Large intestine (tissue), 3 donors: Measurements from ENCODE around the gene POLE4. TPM values are rescaled to one million over a fixed set of nuclear protein-coding genes. Genes with fewer than 3 reads are reported as not detected.

Source experiments
- DNase-seq, 2 donors: peaks; one replicate each; pipeline versions ENCODE4 v3.0.0 to v3.0.0-alpha.2; 2013
- H3K27ac ChIP-seq: one replicate; pipeline ENCODE4 v1.5.1; 2013; ENCODE audit warnings: low read length
- H3K27me3 ChIP-seq: 2 replicates; pipeline ENCODE4 v1.6.1; 2013; ENCODE audit warnings: low read length; ENCODE audit not compliant: control insufficient read depth, insufficient read depth
- H3K36me3 ChIP-seq: 2 replicates; pipeline ENCODE4 v1.6.1; 2013; ENCODE audit warnings: low read length; ENCODE audit not compliant: control insufficient read depth, insufficient read depth
- H3K4me1 ChIP-seq: one replicate; pipeline ENCODE4 v1.6.1; 2013; ENCODE audit warnings: low read length; ENCODE audit not compliant: control insufficient read depth, insufficient read depth
- H3K4me3 ChIP-seq: one replicate; pipeline ENCODE4 v1.5.1; 2013; ENCODE audit warnings: low read length
- H3K9me3 ChIP-seq: one replicate; pipeline ENCODE4 v1.6.1; 2013; ENCODE audit warnings: mild to moderate bottlenecking, low read depth, low read length, moderate library complexity; ENCODE audit not compliant: control insufficient read depth
- WGBS: methylation state at CpG from one replicate; pipeline ENCODE4 v1.1.5; 2013; ENCODE audit warnings: low lambda C conversion rate; ENCODE audit not compliant: insufficient coverage; 5-methylcytosine and 5-hydroxymethylcytosine counted together
- polyA plus RNA-seq: library from polyadenylated mRNA; unstranded; fragments of 120-200 nt; gene quantifications from one replicate; pipeline ENCODE4 v1.2.1, GENCODE V29; 2013

POLE4 gene
- polyA plus RNA-seq, 1 donor, result 70.7 TPM

GRCh38 chr2:74953796-74954499 is 4.5 kb upstream of the POLE4 start:
- DNase-seq, result no peak
- 98% methylated on average over 7 of the region's 10 CpGs for WGBS
- peaks cover 4% of the 10 kb centered on the region for H3K4me1 ChIP-seq
- H3K4me3 ChIP-seq, result no peak overlapping the region
- no peaks in the 10 kb centered on the region for H3K27me3 ChIP-seq
- peaks cover 22% of the 10 kb centered on the region for H3K9me3 ChIP-seq
- H3K27ac ChIP-seq, result no peak overlapping the region
- peaks cover 6% of the 10 kb centered on the region for H3K36me3 ChIP-seq

GRCh38 chr2:74954500-74954874 is 4.0 kb upstream of the POLE4 start:
- DNase-seq, result no peak
- WGBS, result 100% methylated on average over 1 of the region's 4 CpGs
- H3K4me1 ChIP-seq, result peaks cover 6% of the 10 kb centered on the region
- peaks cover 6% of the 10 kb centered on the region for H3K36me3 ChIP-seq
- no peaks in the 10 kb centered on the region for H3K27me3 ChIP-seq
- peaks cover 26% of the 10 kb centered on the region for H3K9me3 ChIP-seq
- H3K27ac ChIP-seq, result no peak overlapping the region
- H3K4me3 ChIP-seq, result no peak overlapping the region

- Histone ChIP-seq H3K4me1 (peaks cover 6% of the 10 kb centered on the region), H3K36me3 (peaks cover 8% of the 10 kb centered on the region), H3K27ac (peak overlapping the region; percentile 62), H3K27me3 (no peaks in the 10 kb centered on the region), H3K4me3 (peak overlapping the region; percentile 67), H3K9me3 (peaks cover 7% of the 10 kb centered on the region)
- WGBS, result 78% methylated on average over 3 of the region's 4 CpGs
- no peak for DNase-seq
Measured at GRCh38 chr2:74957886-74958273, 563 bp upstream of the POLE4 start.

- Histone ChIP-seq H3K4me3 (peak overlapping the region; percentile 67), H3K9me3 (peaks cover 7% of the 10 kb centered on the region), H3K4me1 (peaks cover 6% of the 10 kb centered on the region), H3K36me3 (peaks cover 6% of the 10 kb centered on the region), H3K27ac (peak overlapping the region; percentile 87), H3K27me3 (no peaks in the 10 kb centered on the region)
- WGBS, result no CpG with 5 or more reads among the region's 10 CpGs
- DNase-seq, result no peak
Measured at GRCh38 chr2:74959106-74959751, 786 bp downstream of the POLE4 start.

GRCh38 chr2:74966887-74967286 is 8.4 kb downstream of the POLE4 start:
- no peak for DNase-seq
- H3K4me3 ChIP-seq, result no peak overlapping the region
- no peak overlapping the region for H3K27ac ChIP-seq
- H3K36me3 ChIP-seq, result peaks cover 12% of the 10 kb centered on the region
- WGBS, result 100% methylated on average over 1 of the region's 1 CpG
- H3K27me3 ChIP-seq, result no peaks in the 10 kb centered on the region
- no peaks in the 10 kb centered on the region for H3K4me1 ChIP-seq
- peaks cover 9% of the 10 kb centered on the region for H3K9me3 ChIP-seq

- Histone ChIP-seq H3K4me3 (no peak overlapping the region), H3K36me3 (no peaks in the 10 kb centered on the region), H3K4me1 (no peaks in the 10 kb centered on the region), H3K27ac (no peak overlapping the region), H3K9me3 (no peaks in the 10 kb centered on the region), H3K27me3 (no peaks in the 10 kb centered on the region)
- no peak for DNase-seq
- no CpG with 5 or more reads among the region's 7 CpGs for WGBS
Measured at GRCh38 chr2:74975016-74975415, 16.6 kb downstream of the POLE4 start.

GRCh38 chr2:74979844-74980243 is 21.4 kb downstream of the POLE4 start:
- Histone ChIP-seq H3K36me3 (no peaks in the 10 kb centered on the region), H3K27me3 (no peaks in the 10 kb centered on the region)
- no peak for DNase-seq

GRCh38 chr2:74982577-74982976 is 24.1 kb downstream of the POLE4 start:
- no peak overlapping the region for H3K4me3 ChIP-seq
- no peaks in the 10 kb centered on the region for H3K36me3 ChIP-seq
- no peaks in the 10 kb centered on the region for H3K27me3 ChIP-seq
- H3K27ac ChIP-seq, result no peak overlapping the region
- DNase-seq, result no peak
- H3K9me3 ChIP-seq, result no peaks in the 10 kb centered on the region
- no peaks in the 10 kb centered on the region for H3K4me1 ChIP-seq
- WGBS, result 89% methylated on average over 1 of the region's 3 CpGs

More at GRCh38 chr2:74979844-74980243, 21.4 kb downstream of the POLE4 start:
- Histone ChIP-seq H3K9me3 (no peaks in the 10 kb centered on the region), H3K4me3 (no peak overlapping the region), H3K4me1 (no peaks in the 10 kb centered on the region), H3K27ac (no peak overlapping the region)

- Histone ChIP-seq H3K4me3 (no peak overlapping the region), H3K9me3 (no peaks in the 10 kb centered on the region), H3K27me3 (no peaks in the 10 kb centered on the region), H3K4me1 (no peaks in the 10 kb centered on the region), H3K36me3 (no peaks in the 10 kb centered on the region), H3K27ac (no peak overlapping the region)
- no peak for DNase-seq
- WGBS, result no CpG with 5 or more reads among the region's 5 CpGs
Measured at GRCh38 chr2:74983631-74984392, 25.4 kb downstream of the POLE4 start.

- WGBS, result 60% methylated on average over 1 of the region's 3 CpGs
- Histone ChIP-seq H3K9me3 (no peaks in the 10 kb centered on the region), H3K4me3 (no peak overlapping the region), H3K36me3 (no peaks in the 10 kb centered on the region), H3K27me3 (no peaks in the 10 kb centered on the region), H3K4me1 (no peaks in the 10 kb centered on the region), H3K27ac (no peak overlapping the region)
- no peak for DNase-seq
Measured at GRCh38 chr2:74984947-74985637, 26.6 kb downstream of the POLE4 start.
